GM19238 (cell line): Measurements from ENCODE around the gene PAN3.
"Not testable (repeated sequence)": the region's sequence is repeated elsewhere in the genome, so short reads cannot be mapped to it uniquely, and the experiment has no call there.

ENCODE experiments used
- DNase-seq: peaks from one replicate; pipeline ENCODE4 v3.0.0; 2011; ENCODE audit warnings: low spot score; ENCODE audit not compliant: insufficient read length

The PAN3 gene

GRCh38 chr13:28138012-28138755 is at the start of gene PAN3:
PAN3 (plus strand) TSS chr13:28138545; CDS start chr13:28138658, 113 bp downstream.
- peak; percentile 73 for DNase-seq

DNA sequence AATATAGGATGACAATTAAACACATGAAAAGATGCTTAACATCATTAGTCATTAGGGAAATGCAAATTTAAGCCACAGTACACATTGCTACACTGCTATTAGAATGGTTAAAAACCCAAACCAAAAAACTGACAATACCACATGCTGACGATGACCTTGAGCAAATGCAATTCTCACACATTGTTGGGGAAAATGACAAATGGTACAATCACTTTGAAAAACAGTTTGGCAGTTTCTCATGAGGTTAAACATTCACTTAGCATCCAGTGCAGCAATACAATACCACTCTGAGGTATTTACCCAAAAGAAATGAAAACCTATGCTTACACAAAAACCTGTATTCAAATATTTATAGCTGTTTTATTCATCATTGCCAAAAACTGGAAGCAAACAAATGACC is 49.3 kb upstream of the PAN3 start:
- no peak for DNase-seq

DNA sequence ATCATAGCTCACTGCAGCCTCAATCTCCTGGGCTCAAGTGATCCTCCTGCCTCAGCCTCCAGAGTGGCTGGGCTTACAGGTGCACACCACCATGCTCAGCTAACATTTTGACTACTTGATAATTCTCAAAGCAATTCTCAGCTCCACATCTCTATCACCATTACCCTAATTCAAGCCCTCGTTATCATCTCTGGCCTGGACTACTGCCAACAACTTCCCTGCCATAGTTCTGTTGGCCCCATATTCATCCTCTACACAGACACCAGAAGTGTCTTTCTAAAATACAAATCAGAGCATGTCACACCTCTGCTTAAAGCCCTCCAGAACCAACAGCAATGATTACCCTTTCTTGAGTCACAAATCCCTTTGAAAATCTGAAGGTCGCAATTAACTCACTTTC is 45.9 kb upstream of the PAN3 start:
- no peak for DNase-seq

GRCh38 chr13:28093881-28094280 is 44.5 kb upstream of the PAN3 start:
- no peak for DNase-seq

DNA sequence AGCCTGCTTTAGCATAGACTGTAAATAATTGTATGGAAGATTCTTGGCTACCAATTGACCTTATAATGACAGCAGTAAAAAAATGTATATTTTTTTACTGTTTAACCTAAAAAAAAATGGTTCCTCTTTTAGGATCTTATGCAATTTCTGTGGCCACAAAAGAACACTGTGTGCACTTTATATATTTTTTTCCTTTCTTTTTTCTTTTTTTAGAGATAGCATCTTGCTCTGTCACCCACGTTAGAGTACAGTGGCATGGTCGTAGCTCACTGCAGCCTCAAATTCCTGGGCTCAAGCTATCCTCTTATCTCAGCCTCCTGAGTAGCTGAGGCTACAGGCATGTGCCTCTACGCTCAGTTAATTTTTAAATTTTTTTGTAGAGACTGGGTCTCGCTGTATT is 44.0 kb upstream of the PAN3 start:
- no peak for DNase-seq

DNA sequence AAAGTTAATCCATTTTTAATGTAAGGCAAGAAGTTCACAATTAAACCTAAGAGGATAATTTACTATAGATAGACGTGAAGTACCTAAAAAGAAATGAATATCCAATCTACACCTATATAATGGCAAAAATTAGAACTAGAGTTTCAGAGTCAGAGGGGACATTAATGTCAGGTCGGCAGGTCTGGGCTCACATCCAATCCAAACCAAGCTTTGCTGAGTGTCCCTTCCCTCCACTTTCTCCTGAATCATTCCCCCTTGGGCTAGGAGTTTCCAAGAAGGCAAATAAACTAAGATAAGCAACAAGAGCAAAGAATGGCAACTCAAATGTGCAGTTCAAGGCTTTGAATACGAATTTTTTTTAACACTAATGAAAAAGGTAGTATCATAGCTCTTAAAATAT is 40.8 kb upstream of the PAN3 start:
- no peak for DNase-seq

GRCh38 chr13:28099396-28100149 is 38.8 kb upstream of the PAN3 start:
- DNase-seq, result no peak

GRCh38 chr13:28100150-28101121 is 37.9 kb upstream of the PAN3 start, which contains the start of gene FLT3:
FLT3 (minus strand) TSS chr13:28100576; CDS start chr13:28100510, 66 bp downstream.
- peak; percentile 44 for DNase-seq

GRCh38 chr13:28101886-28102285 is 36.5 kb upstream of the PAN3 start:
- not testable (repeated sequence) for DNase-seq

GRCh38 chr13:28106976-28107375 is 31.4 kb upstream of the PAN3 start:
- DNase-seq, result no peak

DNA sequence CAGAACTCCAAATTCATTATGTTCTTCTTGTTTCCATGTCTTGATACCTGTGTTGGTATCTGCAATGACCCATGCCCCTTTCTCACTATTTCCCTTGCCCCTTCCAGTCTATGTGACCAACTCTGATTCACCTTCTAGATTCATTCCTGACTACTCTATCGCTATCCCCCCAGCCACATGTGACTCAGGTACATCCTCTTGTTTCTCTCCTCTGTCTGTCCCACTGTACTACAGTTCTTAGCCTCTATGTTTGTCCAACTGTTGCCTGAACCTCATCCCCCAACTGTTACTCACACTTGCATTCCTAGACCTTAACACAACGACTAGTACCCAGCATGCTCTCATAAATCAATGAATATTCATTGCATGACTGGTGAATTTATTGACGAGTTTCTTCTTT is 27.9 kb upstream of the PAN3 start:
- no peak for DNase-seq

DNA sequence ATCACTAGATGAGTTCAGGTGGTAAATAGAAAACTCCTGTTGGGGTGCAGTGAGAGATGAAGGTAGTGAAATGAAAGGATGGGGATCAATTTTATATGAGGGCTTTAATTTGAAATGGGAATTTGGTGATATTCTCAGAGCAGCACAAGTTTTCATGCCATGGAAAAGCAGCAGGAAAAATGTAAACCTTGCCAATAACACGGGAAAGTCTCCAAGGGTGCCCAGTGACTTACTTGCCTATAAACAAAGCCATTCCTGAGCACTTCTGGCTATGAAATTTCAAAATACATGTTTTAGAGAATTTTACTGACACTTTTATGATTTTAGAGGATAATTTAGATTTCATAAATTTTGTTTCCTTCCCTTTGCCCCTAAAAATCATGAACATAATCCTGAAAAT is 21.6 kb upstream of the PAN3 start:
- DNase-seq, result no peak

DNA sequence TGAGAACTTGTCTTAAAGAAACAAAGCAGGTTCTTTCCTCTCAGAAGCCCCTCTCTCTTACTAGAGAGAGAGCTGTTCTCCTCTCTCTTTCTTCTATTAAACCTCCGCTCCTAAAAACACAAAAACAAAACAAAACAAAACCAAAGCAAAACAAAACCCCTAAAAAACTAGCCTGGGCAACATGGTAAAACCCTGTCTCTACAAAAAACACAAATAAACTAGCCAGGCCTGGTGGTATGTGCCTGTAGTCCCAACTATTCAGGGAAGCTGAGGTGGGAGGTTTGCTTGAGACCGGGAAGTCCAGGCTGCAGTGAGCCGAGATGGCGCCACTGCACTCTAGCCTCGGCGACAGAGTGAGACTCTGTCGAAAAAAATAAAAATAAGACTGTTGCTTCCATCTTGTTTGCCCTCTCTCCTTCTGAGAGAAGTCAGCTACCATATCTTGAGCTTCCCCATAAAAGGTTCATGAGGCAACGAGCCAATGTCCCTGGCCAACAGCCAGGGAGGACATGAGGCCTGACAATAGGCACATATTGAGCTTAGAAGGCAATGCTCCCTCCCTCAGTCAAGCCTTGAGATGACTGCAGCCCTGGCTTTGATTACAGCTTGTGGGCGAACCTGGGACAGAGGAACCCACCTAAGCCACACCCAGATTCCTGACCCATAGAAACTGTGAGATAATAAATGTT is 20.5 kb upstream of the PAN3 start:
- no peak for DNase-seq

DNA sequence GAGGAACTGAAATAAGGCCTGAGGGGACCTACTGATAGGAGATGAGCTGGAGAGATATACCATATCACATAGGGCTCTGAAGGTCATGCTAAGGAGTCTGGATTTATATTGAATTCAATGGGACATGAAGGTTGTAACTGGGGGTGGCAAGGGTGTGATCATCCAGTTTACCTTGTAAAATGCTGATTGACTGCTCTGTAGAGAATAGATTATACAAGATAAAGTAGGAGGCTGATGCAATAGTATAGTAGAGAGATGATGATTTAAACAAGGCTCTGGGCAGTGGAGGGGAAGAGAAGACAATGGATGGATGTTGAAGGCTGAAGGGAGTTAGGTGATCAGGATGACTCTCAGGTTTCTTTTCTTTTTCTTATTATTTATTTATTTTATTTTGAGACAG is 18.0 kb upstream of the PAN3 start:
- DNase-seq, result no peak

GRCh38 chr13:28121224-28121623 is 17.1 kb upstream of the PAN3 start:
- DNase-seq, result no peak

DNA sequence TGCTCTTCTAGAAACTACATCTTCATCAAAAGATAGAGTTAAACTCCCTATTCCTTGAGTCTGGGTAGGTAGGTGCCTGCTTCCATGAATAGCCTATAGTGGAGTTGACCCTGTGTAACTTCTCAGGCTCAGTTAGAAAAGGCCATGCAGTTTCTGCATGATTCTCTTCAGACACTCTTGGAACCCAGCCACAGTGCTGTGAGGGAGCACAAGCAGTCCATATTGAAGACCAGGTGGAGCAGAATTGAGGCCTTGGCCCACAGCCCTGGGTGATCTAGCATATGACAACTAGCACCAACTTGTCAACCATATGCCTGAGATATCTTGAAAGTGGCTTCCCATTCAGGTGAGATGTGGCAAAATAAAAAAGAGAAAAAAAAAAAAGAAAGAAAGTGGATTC is 10.3 kb upstream of the PAN3 start:
- no peak for DNase-seq

DNA sequence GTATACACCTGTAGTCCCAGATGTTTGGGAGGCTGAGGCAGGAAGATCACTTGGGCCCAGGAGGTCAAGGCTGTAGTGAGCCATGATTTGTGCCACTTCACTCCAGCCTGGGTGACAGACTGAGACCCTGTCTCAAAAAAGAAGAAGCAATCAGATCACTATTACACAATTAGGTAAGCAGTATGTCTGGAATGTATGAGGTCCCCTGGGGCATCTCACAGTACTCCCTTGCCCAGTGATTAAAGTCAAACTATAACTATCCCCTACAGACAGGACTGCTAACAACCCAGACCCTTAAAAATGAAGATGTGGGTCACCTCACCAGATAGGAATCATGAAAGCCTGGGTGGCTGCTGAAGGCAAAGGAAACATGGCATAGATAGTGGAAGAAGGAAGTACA is 9.4 kb upstream of the PAN3 start:
- DNase-seq, result no peak

DNA sequence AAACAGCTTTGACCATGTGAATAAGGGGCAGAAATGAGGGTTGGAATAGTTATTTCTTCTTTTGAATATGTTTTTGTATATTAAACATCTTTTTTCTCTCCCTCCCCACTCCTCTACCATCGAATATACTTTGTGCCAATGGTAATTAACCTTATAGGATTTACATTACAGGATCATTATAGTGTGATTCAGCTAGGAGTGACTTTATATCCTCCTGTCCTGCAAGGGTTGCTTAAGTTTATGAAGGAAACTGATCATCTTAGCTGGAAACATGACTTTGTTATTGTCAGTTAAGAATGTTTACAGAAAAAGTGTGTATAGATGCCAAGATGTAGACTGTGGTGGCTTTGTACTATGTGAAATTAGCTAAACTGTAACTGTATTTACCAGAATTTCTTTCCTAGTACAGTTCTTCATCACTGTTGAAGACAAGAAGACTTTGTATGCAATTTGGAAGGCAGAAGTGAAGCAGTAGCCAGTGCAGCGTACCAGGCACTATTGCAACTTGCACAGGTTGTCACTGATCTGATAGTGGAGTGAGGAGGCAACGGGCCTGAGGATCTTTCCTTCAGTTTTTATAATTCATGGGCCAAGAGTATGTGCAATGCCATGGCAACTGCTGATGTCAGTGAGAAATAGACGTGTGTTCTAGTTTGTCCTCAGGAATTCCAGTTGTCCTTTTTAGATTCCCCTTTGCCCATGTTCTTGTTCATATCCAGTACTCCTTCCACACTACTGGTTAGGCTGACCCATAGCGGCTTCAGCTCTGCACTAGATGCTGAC is 8.2 kb upstream of the PAN3 start:
- DNase-seq, result no peak

- no peak for DNase-seq
Measured at GRCh38 chr13:28131646-28132045, 6.7 kb upstream of the PAN3 start.

DNA sequence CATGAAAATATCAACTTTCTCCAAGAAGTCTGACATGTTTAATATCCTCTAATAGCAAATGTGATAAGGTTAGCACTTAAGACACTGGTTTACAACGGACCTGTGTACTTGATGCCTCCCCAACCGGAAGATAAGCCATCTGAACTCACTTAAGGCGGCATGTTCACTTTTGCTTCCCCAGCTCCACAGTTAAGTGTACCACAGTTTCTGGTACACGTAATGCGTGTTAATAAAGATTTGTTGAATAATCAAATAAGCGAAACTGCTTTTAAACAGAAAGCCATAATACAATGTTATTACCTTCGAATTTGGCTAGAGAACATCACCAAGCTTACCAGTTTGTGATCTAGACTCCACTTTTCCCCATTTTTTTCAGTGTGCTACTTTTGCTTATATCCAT is 1.4 kb upstream of the PAN3 start:
- no peak for DNase-seq
